Stimulated activated CD8-positive, alpha-beta memory T cell treated with anti-CD3 and anti-CD28 coated beads, Interleukin-4, amount 100 ng/mL, for 1 hour (primary cell): ENCODE data around the gene PCDHA7.
"Not testable (repeated sequence)": the region's sequence is repeated elsewhere in the genome, so short reads cannot be mapped to it uniquely, and the experiment has no call there.

Experiments used
- DNase-seq, 2 donors: peaks; one replicate each; pipeline ENCODE4 v3.0.0-alpha.2; 2020; ENCODE audit warnings: low read depth in 2 of 2, low spot score in 1 of 2

Gene PCDHA7

GRCh38 chr5:140821375-140822280 is 12.4 kb upstream of the PCDHA7 start, which contains the start of gene PCDHA5:
Gene PCDHA5, plus strand, starts transcription at chr5:140821613.
- DNase-seq: no peak

GRCh38 chr5:140822281-140822629 is 11.8 kb upstream of the PCDHA7 start:
- DNase-seq: no peak

GRCh38 chr5:140822969-140823368 is 11.1 kb upstream of the PCDHA7 start:
- DNase-seq: not testable (repeated sequence)

GRCh38 chr5:140823475-140823874 is 10.6 kb upstream of the PCDHA7 start:
- DNase-seq: no peak

- no peak for DNase-seq
These were observed 6.2 kb upstream of the PCDHA7 start, which contains the start of gene PCDHA6 for GRCh38 chr5:140827704-140828361. Gene PCDHA6, plus strand, starts transcription at chr5:140827960. Its CDS starts 132 bp downstream, at chr5:140828092.

GRCh38 chr5:140828362-140828737 is 5.7 kb upstream of the PCDHA7 start:
- DNase-seq: no peak

- not testable (repeated sequence) for DNase-seq
These were observed 4.3 kb upstream of the PCDHA7 start for GRCh38 chr5:140829511-140830501.

GRCh38 chr5:140834439-140835008 is 455 bp downstream of the PCDHA7 start:
- not testable (repeated sequence) for DNase-seq

GRCh38 chr5:140835622-140836510 is 1.8 kb downstream of the PCDHA7 start:
- no peak for DNase-seq

GRCh38 chr5:140840978-140841962 is 7.2 kb downstream of the PCDHA7 start, which contains the start of gene PCDHA8:
Gene PCDHA8, plus strand, starts transcription at chr5:140841187. Its CDS starts 135 bp downstream, at chr5:140841322.
- no peak for DNase-seq

- DNase-seq: no peak
These were observed 9.0 kb downstream of the PCDHA7 start for GRCh38 chr5:140842798-140843733.

GRCh38 chr5:140848139-140849102 is 14.4 kb downstream of the PCDHA7 start, which contains the start of gene PCDHA9:
Gene PCDHA9, plus strand, starts transcription at chr5:140848382. Its CDS starts 114 bp downstream, at chr5:140848496.
- DNase-seq: not testable (repeated sequence)

GRCh38 chr5:140849831-140850634 is 16.0 kb downstream of the PCDHA7 start:
- not testable (repeated sequence) for DNase-seq

GRCh38 chr5:140855772-140856674 is 22.0 kb downstream of the PCDHA7 start, which contains the start of gene PCDHA10:
Gene PCDHA10, plus strand, starts transcription at chr5:140855897. Its CDS starts 152 bp downstream, at chr5:140856049.
- DNase-seq: no peak
